Activated CD4-positive, alpha-beta T cell treated with anti-CD3 and anti-CD28 coated beads for 36 hours (primary cell): ENCODE measurements around the gene TENM4. TPM values are rescaled to one million over a fixed set of nuclear protein-coding genes. Genes with fewer than 3 reads are reported as not detected.

Experiments
- ATAC-seq: fragments of 200-7000 bp; cut with Tn5 transposase; one replicate; pipeline ENCODE4 v1.10.0; 2021; ENCODE audit warnings: mild to moderate bottlenecking, moderate library complexity
- CTCF ChIA-PET: fragments of 350-600 bp; sonication (Branson Sonifier 250); formaldehyde crosslinking; loops from one replicate; lab custom pipeline; 2021; ENCODE audit warnings: antibody characterized with exemption; lab: Charles Lee
- POLR2A ChIA-PET: fragments of 350-600 bp; sonication (Branson Sonifier 250); formaldehyde crosslinking; loops from one replicate; lab custom pipeline; 2021; ENCODE audit warnings: antibody characterized with exemption, inconsistent platforms; lab: Charles Lee
- DNase-seq: peaks from one replicate; pipeline ENCODE4 v3.0.0-alpha.2; 2020
- H3K27ac Mint-ChIP-seq: one replicate; pipeline ENCODE4 v1.8.0; 2021; ENCODE audit warnings: mixed read lengths
- H3K27me3 Mint-ChIP-seq: one replicate; pipeline ENCODE4 v1.8.0; 2021; ENCODE audit warnings: mixed read lengths
- H3K36me3 Mint-ChIP-seq: one replicate; pipeline ENCODE4 v1.8.0; 2021; ENCODE audit warnings: low read depth, mixed read lengths
- H3K4me1 Mint-ChIP-seq: one replicate; pipeline ENCODE4 v1.8.0; 2021; ENCODE audit warnings: mixed read lengths
- H3K4me3 Mint-ChIP-seq: one replicate; pipeline ENCODE4 v1.8.0; 2021; ENCODE audit warnings: mild to moderate bottlenecking, moderate library complexity, mixed read lengths
- H3K9me3 Mint-ChIP-seq: one replicate; pipeline ENCODE4 v1.8.0; 2021; ENCODE audit warnings: low read depth, mixed read lengths
- intact Hi-C, 2 experiments: fragments of 100-400 bp; cut with DNase I in 1 of 2; cut with micrococcal nuclease in 1 of 2; formaldehyde crosslinking; loops; one replicate each; pipeline versions ENCODE4 v1.14.2 to v1.15.1; 2022 to 2024; cut with DNase I, micrococcal nuclease
- total RNA-seq, 2 experiments: library from RNA; stranded (reverse); gene quantifications; one replicate each; pipeline ENCODE4 v1.2.3, GENCODE V29; 2021

The TENM4 gene
- total RNA-seq, 2 experiments from 2014 or later: not detected

DNA sequence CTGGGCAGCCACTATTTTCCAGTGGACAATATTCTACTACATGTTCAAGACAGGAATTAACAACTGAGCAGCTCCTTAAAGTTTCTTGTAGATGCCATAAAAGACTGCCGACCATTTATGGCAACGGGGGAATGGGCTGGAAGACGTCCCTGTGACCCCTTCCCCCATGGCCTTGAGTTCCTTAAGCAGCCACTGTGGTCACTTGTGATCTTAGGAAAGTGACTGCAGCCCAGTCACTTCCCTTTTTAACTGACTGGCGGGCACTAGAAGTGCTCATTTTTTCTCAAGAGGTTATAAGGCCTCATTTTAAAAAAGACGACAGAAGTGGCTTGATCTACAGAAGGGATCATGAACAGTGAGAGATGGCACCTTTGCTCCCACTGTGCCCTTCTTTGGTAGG is 713.0 kb downstream of the TENM4 start:
- intact Hi-C loops: no loop called here
- Mint-ChIP-seq H3K4me1 (no peaks in the 10 kb centered on the region), H3K9me3 (no peaks in the 10 kb centered on the region), H3K4me3 (no peak overlapping the region), H3K27me3 (peaks cover 13% of the 10 kb centered on the region), H3K27ac (no peak overlapping the region), H3K36me3 (no peaks in the 10 kb centered on the region)
- CTCF ChIA-PET: interaction anchor here (1.4 kb wide), 1 partner anchor 12 kb away, joined by 4 read pairs; no protein-coding TSS in a partner anchor
- POLR2A ChIA-PET: no interaction called here
- DNase-seq (no peak), ATAC-seq (no peak)

DNA sequence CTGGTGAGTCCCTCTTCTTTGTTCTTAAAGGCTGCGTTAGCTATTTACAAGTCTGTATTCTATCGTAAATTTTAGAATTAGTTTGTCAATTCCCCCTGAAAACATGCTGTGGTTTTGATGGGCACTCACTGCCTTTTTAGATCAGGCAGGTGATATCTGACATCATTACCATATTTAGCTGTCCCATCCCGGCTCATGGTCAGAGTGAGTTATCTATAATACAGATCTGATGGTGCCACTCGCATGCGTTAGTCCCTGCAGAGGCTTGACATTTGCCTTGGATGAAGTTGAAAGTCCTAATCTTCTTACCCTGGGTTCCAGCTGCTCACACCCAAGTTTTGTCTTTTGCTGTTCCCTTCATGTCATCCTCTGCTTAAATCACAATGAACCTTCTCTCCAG is 715.6 kb downstream of the TENM4 start:
- no peak overlapping the region for H3K4me3 Mint-ChIP-seq
- DNase-seq: no peak
- ChIA-PET POLR2A (no interaction called here), CTCF (interaction anchor here (1.3 kb wide), 1 partner anchor 79 kb away, joined by 4 read pairs; no protein-coding TSS in a partner anchor)
- no peaks in the 10 kb centered on the region for H3K4me1 Mint-ChIP-seq
- no peak overlapping the region for H3K27ac Mint-ChIP-seq
- intact Hi-C loops: no loop called here
- ATAC-seq: no peak
- H3K36me3 Mint-ChIP-seq: no peaks in the 10 kb centered on the region
- H3K27me3 Mint-ChIP-seq: peaks cover 13% of the 10 kb centered on the region
- H3K9me3 Mint-ChIP-seq: no peaks in the 10 kb centered on the region

GRCh38 chr11:78722786-78723185 is 718.0 kb downstream of the TENM4 start:
- Mint-ChIP-seq H3K27ac (no peak overlapping the region), H3K9me3 (no peaks in the 10 kb centered on the region), H3K4me1 (peaks cover 2% of the 10 kb centered on the region), H3K4me3 (no peak overlapping the region), H3K36me3 (no peaks in the 10 kb centered on the region), H3K27me3 (peaks cover 9% of the 10 kb centered on the region)
- no peak for ATAC-seq
- no peak for DNase-seq
- CTCF ChIA-PET: interaction anchor here (1.0 to 1.3 kb wide), 2 partner anchors 9 to 77 kb away, joined by 3 to 6 read pairs; no protein-coding TSS in a partner anchor
- intact Hi-C loops: loop anchor here in 1 of 2 experiments (2.0 kb wide), 1 partner anchor 24 kb away; no protein-coding TSS in a partner anchor
- POLR2A ChIA-PET: no interaction called here

DNA sequence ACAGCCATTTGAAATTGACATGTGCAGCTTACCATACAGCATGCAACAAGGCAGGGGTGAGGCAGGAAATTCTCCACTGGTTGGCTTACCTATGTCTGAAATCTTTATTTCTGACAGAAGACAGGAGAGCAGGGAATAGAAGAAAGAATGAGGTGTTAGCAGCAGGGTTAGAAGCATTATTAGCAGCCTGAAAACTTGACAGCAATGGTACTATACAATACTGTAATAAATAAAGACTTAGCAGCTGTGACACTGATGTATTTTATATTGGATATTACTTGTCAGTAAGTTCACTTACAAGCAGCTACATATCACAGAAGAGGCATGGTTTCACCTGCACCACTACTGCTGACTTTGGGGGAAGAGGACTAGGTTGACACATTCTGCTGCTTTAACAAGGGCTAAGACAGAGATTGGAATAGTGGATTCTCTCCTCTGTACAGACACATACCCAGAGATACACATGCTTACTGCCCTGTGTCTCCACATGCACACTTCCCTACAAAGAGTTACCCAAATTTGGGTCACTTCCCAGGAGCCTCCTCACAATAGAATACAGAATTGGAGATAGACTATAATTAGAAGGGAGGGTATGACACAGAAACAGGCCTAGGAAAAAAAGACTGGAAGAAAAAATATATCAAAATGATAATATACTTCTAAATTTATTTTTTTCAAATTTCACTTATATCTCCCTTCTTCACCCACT is 720.4 kb downstream of the TENM4 start:
- Mint-ChIP-seq H3K4me3 (no peak overlapping the region), H3K27ac (no peak overlapping the region), H3K9me3 (no peaks in the 10 kb centered on the region), H3K4me1 (peaks cover 3% of the 10 kb centered on the region), H3K27me3 (peaks cover 8% of the 10 kb centered on the region), H3K36me3 (no peaks in the 10 kb centered on the region)
- ATAC-seq (no peak), DNase-seq (no peak)
- ChIA-PET CTCF (no interaction called here), POLR2A (no interaction called here)
- intact Hi-C loops: no loop called here

DNA sequence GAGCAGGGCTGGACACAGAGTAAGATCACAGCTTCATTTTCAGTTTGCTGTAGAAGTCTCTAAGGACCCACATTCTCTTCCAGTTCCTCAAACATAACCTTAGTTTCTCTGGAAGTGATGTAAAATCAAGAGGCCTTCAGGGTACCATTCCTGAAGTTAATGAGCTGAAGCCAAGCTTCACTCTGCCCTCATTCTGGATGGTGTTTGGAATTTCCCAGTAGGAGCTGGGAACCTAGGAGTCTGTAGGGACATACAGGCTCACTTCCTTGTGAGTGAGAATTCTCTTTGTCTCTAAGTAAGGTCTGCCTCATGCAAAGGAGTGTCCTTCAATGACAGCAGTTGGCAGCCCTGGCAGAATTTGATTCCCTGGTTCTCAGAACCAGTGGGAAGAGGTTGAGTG is 723.8 kb downstream of the TENM4 start:
- ATAC-seq (no peak), DNase-seq (no peak)
- no peak overlapping the region for H3K4me3 Mint-ChIP-seq
- ChIA-PET POLR2A (no interaction called here), CTCF (interaction anchor here (0.7 to 1.4 kb wide), 4 partner anchors 17 to 85 kb away, joined by 3 to 12 read pairs (median 3); no protein-coding TSS in a partner anchor)
- H3K36me3 Mint-ChIP-seq: no peaks in the 10 kb centered on the region
- peaks cover 3% of the 10 kb centered on the region for H3K4me1 Mint-ChIP-seq
- H3K27me3 Mint-ChIP-seq: peaks cover 8% of the 10 kb centered on the region
- intact Hi-C loops: no loop called here
- no peaks in the 10 kb centered on the region for H3K9me3 Mint-ChIP-seq
- no peak overlapping the region for H3K27ac Mint-ChIP-seq

GRCh38 chr11:78715639-78716311 is 725.1 kb downstream of the TENM4 start:
- POLR2A ChIA-PET: interaction anchor here (0.6 kb wide), 1 partner anchor 19 kb away, joined by 3 read pairs; no protein-coding TSS in a partner anchor
- peak; percentile 89 for ATAC-seq
- intact Hi-C loops: loop anchor here (1.0 kb wide), 1 partner anchor 69 kb away; no protein-coding TSS in a partner anchor
- H3K4me3 Mint-ChIP-seq: no peak overlapping the region
- no peak overlapping the region for H3K27ac Mint-ChIP-seq
- H3K9me3 Mint-ChIP-seq: no peaks in the 10 kb centered on the region
- H3K4me1 Mint-ChIP-seq: peaks cover 3% of the 10 kb centered on the region
- no peaks in the 10 kb centered on the region for H3K36me3 Mint-ChIP-seq
- peak; percentile 83 for DNase-seq
- H3K27me3 Mint-ChIP-seq: peaks cover 8% of the 10 kb centered on the region
- CTCF ChIA-PET: interaction anchor here (0.5 to 3.2 kb wide), 18 partner anchors 10 to 228 kb away, joined by 3 to 88 read pairs (median 3); no protein-coding TSS in a partner anchor

GRCh38 chr11:78714539-78714938 is 726.3 kb downstream of the TENM4 start:
- H3K4me1 Mint-ChIP-seq: peaks cover 3% of the 10 kb centered on the region
- H3K36me3 Mint-ChIP-seq: no peaks in the 10 kb centered on the region
- H3K27me3 Mint-ChIP-seq: peaks cover 11% of the 10 kb centered on the region
- no peak overlapping the region for H3K27ac Mint-ChIP-seq
- no peak overlapping the region for H3K4me3 Mint-ChIP-seq
- DNase-seq (no peak), ATAC-seq (no peak)
- ChIA-PET CTCF (interaction anchor here (0.9 to 3.2 kb wide), 6 partner anchors 9 to 227 kb away, joined by 3 to 88 read pairs (median 3); no protein-coding TSS in a partner anchor), POLR2A (interaction anchor here (1.0 kb wide), 1 partner anchor 70 kb away, joined by 5 read pairs; no protein-coding TSS in a partner anchor)
- intact Hi-C loops: no loop called here
- H3K9me3 Mint-ChIP-seq: no peaks in the 10 kb centered on the region

- Mint-ChIP-seq H3K4me3 (no peak overlapping the region), H3K9me3 (no peaks in the 10 kb centered on the region), H3K27me3 (peaks cover 11% of the 10 kb centered on the region), H3K4me1 (no peaks in the 10 kb centered on the region), H3K36me3 (no peaks in the 10 kb centered on the region), H3K27ac (no peak overlapping the region)
- DNase-seq (no peak), ATAC-seq (no peak)
- CTCF ChIA-PET: interaction anchor here (1.3 kb wide), 1 partner anchor 65 kb away, joined by 3 read pairs; no protein-coding TSS in a partner anchor
- intact Hi-C loops: no loop called here
- POLR2A ChIA-PET: no interaction called here
Observed at GRCh38 chr11:78711735-78712134, 729.1 kb downstream of the TENM4 start.

DNA sequence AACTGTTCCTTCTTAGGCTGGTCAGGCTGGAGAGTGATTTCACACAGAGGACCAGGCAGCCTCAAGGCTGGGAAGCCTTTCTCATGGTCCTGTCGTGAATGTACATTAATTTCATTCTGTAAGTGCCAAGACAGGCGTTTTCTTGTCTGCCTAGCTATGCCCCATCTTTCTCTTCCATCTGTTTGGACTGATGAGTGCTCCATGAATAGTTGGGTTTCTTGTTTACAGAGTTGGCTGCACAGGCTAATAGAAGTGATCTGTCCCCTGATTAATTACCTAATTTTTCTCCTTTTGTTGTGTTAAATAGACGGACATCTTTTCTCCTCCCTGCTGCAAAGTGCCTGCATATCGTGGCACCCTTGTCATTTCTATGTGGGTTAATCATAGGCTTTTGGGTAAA is 730.4 kb downstream of the TENM4 start:
- no peak overlapping the region for H3K4me3 Mint-ChIP-seq
- no peak for ATAC-seq
- intact Hi-C loops: no loop called here
- no peaks in the 10 kb centered on the region for H3K4me1 Mint-ChIP-seq
- no peaks in the 10 kb centered on the region for H3K36me3 Mint-ChIP-seq
- CTCF ChIA-PET: no interaction called here
- POLR2A ChIA-PET: no interaction called here
- H3K9me3 Mint-ChIP-seq: no peaks in the 10 kb centered on the region
- DNase-seq: no peak
- H3K27me3 Mint-ChIP-seq: peaks cover 9% of the 10 kb centered on the region
- H3K27ac Mint-ChIP-seq: no peak overlapping the region

GRCh38 chr11:78708388-78708787 is 732.4 kb downstream of the TENM4 start:
- ATAC-seq (no peak), DNase-seq (no peak)
- peaks cover 4% of the 10 kb centered on the region for H3K27me3 Mint-ChIP-seq
- ChIA-PET POLR2A (no interaction called here), CTCF (interaction anchor here (1.2 kb wide), 1 partner anchor 61 kb away, joined by 3 read pairs; no protein-coding TSS in a partner anchor)
- intact Hi-C loops: no loop called here
- no peaks in the 10 kb centered on the region for H3K36me3 Mint-ChIP-seq
- H3K9me3 Mint-ChIP-seq: no peaks in the 10 kb centered on the region
- no peak overlapping the region for H3K27ac Mint-ChIP-seq
- no peaks in the 10 kb centered on the region for H3K4me1 Mint-ChIP-seq
- no peak overlapping the region for H3K4me3 Mint-ChIP-seq

DNA sequence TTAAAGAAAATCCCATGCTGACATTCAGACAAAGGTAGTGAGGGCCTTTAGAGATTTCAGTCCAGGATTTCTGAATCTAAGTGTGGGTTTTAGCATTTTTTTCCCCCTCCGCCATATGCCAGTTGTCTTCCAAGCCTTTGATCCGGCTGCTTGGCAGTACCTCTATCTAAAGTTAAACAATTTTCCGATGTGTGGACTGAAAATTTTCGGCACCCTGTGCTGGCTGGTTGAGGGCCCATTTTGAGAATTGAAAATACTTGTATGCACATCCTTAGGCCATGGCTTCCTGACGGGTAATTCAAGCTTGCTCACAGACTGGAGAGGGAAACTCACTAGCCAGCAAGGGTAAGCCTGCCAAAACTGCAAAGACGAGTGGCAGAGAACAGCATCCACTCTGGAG is 734.3 kb downstream of the TENM4 start:
- DNase-seq (no peak), ATAC-seq (no peak)
- intact Hi-C loops: no loop called here
- CTCF ChIA-PET: interaction anchor here (1.7 to 2.3 kb wide), 2 partner anchors 9 to 60 kb away, joined by 4 to 18 read pairs; no protein-coding TSS in a partner anchor
- Mint-ChIP-seq H3K4me1 (no peaks in the 10 kb centered on the region), H3K36me3 (no peaks in the 10 kb centered on the region), H3K9me3 (no peaks in the 10 kb centered on the region), H3K4me3 (no peak overlapping the region), H3K27ac (no peak overlapping the region), H3K27me3 (peaks cover 4% of the 10 kb centered on the region)
- POLR2A ChIA-PET: no interaction called here
